Body of pancreas (tissue), 4 donors: ENCODE results near the gene CKB.

Experiments used
- POLR2A ChIP-seq, 3 donors: fragments of 450-650 bp; IDR thresholded peaks; one replicate each; pipeline ENCODE4 v1.6.1; 2016; ENCODE audit warnings: antibody characterized with exemption in 3 of 3, mild to moderate bottlenecking in 2 of 3
- TF ChIP-seq, protein P1 (sequence below), 7 experiments: fragments of 450-650 bp in 4 of 7; fragments of 200-600 bp in 3 of 7; sonication (generic) in 3 of 7; IDR thresholded peaks; one replicate each; pipeline ENCODE4 v1.5.1; 2016 to 2019; ENCODE audit warnings: antibody characterized with exemption in 7 of 7

DNA sequence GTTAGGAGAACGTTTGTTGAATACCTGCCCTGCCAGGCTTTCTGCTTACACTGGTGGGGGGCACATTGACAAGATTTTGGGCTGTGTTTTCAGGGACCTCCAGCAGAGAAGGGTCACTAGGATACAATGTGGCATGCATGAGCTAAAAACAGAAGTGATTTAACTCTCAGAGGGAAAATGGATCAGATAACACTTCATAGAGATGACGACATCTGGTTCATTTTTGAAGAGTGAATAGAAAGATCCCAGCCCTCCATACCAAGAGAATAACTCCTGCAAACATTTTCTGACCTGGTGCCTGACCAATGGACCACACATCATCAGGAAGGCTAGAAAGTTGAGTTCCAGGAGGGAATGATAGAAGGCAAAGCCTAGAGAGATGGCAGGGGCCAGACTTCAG lies 33.7 kb downstream of the CKB start:
- TF ChIP-seq POLR2A (IDR thresholded peaks at IDR 0.05) = no peak
- TF ChIP-seq, protein P1, sequence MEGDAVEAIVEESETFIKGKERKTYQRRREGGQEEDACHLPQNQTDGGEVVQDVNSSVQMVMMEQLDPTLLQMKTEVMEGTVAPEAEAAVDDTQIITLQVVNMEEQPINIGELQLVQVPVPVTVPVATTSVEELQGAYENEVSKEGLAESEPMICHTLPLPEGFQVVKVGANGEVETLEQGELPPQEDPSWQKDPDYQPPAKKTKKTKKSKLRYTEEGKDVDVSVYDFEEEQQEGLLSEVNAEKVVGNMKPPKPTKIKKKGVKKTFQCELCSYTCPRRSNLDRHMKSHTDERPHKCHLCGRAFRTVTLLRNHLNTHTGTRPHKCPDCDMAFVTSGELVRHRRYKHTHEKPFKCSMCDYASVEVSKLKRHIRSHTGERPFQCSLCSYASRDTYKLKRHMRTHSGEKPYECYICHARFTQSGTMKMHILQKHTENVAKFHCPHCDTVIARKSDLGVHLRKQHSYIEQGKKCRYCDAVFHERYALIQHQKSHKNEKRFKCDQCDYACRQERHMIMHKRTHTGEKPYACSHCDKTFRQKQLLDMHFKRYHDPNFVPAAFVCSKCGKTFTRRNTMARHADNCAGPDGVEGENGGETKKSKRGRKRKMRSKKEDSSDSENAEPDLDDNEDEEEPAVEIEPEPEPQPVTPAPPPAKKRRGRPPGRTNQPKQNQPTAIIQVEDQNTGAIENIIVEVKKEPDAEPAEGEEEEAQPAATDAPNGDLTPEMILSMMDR (IDR thresholded peaks at IDR 0.05) = no peak
